ENCODE data around the gene FNDC11.
"Not testable (repeated sequence)": the region's sequence is repeated elsewhere in the genome, so short reads cannot be mapped to it uniquely, and the experiment has no call there.

Gene FNDC11

DNA sequence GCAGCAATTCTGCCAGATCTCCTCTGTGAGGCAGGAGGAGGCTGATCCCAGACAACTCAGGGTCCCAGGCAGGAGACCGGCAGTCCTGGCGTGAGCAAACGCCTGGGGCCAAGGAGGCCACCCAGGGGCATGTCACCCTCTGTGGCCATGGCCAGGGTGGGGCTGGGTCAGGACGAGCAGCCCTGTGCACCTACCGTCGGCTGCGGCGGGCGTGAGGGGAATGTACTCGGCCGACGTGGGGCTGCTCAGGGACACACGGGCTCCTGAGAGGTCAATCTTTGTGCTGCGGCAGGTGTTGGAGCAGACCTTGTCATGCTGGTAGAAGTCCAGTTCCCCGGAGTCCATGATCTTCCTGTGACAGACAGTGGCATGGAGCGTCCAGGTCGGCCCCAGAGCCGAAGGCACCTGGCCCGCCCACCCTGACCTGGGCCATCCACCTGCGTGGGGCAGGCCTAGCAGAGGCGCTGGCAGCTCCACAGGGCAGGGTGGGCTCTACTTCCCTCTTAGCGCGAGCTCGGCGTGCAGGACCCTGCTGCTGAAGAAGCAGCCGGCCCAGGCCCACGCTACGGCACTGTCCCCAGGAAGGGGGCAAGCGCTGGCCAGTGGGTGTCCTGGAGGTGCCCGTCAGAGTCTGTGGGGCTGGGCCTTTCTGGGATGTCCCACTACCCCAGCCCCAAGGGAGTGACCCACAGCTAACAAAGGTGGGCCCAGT, 41.6 kb downstream of the FNDC11 start:
- DNase-seq (ENCODE audit: low read depth) = no peak
- no peak overlapping the region for H3K4me3 ChIP-seq (ENCODE audit: control insufficient read depth, low read depth, low read length)
- TF ChIP-seq CTCF (IDR thresholded peaks at IDR 0.05; ENCODE audit: control insufficient read depth, insufficient read depth, low read depth, low read length, missing control alignments) = no peak

- no peak for TF ChIP-seq CTCF (IDR thresholded peaks at IDR 0.05; ENCODE audit: control insufficient read depth, insufficient read depth, low read depth, low read length, missing control alignments)
- no peak overlapping the region for H3K4me3 ChIP-seq (ENCODE audit: control insufficient read depth, low read depth, low read length)
- no peak for DNase-seq (ENCODE audit: low read depth)
These were observed 42.5 kb downstream of the FNDC11 start for GRCh38 chr20:63596423-63596822.

DNA sequence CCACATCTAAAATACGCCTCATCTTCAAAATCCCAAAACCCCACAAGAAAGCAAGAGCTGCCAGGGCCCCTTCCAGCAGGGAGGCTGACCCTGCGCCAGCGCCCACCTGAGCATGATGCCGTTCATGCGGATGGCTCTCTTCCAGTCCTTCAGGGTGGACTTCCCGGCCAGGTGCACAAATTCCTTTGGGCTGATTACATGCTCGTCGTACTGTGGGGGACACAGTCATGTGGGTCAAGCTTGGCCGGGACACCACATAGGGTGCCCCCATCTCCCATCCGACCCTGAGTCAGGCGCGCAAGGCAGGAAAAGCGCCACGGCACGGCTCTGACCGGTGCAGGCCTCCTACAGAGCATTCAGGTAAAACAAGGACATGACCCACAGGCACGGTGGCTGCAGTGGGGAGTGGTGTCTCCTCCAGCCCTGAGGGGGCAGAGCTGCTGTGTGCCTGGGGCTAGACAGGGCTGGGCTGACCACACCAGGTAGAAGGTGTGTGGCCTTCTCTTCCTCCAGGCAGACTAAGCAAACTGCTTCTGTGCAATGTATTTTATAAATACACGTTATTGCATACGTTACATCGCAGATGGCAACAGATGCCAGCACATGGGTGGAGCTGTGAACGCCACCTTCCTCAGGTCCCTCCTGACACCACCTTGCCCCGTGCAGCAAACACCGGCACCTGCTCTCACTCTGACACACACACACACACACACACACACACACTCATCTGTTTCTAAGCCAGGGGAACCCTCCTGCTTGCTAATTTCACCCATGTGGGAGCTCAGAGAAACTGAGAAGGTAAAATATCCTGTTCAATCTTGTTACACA, 43.9 kb downstream of the FNDC11 start:
- DNase-seq (ENCODE audit: low read depth) = no peak
- no peak for TF ChIP-seq CTCF (IDR thresholded peaks at IDR 0.05; ENCODE audit: control insufficient read depth, insufficient read depth, low read depth, low read length, missing control alignments)
- H3K4me3 ChIP-seq (ENCODE audit: control insufficient read depth, low read depth, low read length) = no peak overlapping the region

DNA sequence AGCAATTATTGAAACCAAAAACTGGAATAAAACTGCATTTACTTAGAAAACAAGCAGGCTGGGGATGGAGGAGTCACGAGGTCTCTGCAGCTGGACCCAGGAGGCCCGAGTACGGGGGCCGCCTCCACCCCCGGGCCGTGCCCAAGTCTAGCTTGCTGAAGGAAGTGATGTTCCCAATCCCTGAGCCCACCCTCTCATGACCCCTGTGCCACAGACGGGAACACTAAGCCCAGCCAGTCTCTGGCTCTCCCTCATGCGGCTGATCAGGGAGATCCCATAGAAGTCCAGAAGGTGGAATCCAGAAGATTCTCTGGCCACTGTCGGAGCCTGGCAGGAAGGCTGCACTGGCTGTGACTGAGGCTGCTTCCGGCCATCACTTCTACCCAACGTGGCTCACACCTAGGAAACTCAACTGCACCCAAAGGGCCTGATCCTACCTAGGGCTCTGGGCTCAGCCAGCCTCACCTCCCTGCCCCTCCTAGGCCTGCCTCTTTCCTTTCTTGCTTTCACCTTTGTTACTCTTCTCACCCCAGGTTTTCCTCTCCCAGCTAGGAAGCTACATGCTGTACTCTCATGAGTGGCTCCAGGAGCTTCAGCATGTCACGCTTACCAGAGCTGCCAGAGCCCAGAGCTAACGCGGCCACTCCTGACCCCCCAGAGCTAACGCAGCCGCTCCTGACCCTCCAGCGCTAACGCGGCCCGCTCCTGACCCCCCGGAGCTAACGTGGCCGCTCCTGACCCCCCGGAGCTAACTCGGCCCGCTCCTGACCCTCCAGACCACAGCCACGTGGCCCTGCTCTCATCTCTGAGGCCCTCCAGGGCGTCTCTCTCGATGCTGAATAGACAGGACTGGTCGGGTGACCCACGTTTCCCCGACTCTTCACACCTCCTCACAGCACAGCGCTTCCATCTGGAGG, 44.8 kb downstream of the FNDC11 start:
- TF ChIP-seq CTCF (IDR thresholded peaks at IDR 0.05; ENCODE audit: control insufficient read depth, insufficient read depth, low read depth, low read length, missing control alignments) = no peak
- no peak for DNase-seq (ENCODE audit: low read depth)
- H3K4me3 ChIP-seq (ENCODE audit: control insufficient read depth, low read depth, low read length) = no peak overlapping the region

- no peak for TF ChIP-seq CTCF (IDR thresholded peaks at IDR 0.05; ENCODE audit: control insufficient read depth, insufficient read depth, low read depth, low read length, missing control alignments)
- H3K4me3 ChIP-seq (ENCODE audit: control insufficient read depth, low read depth, low read length) = no peak overlapping the region
- DNase-seq (ENCODE audit: low read depth) = no peak
These were observed 45.6 kb downstream of the FNDC11 start for GRCh38 chr20:63599396-63600050.

- DNase-seq (ENCODE audit: low read depth); H3K4me3 ChIP-seq (ENCODE audit: control insufficient read depth, low read depth, low read length): not testable (repeated sequence)
These were observed 47.7 kb downstream of the FNDC11 start for GRCh38 chr20:63601679-63602078.

Data from AG09309 (cell line).